Stimulated activated CD4-positive, alpha-beta T cell treated with anti-CD3 and anti-CD28 coated beads, Interleukin-15, amount 100 ng/mL, for 24 hours (primary cell): ENCODE measurements around the gene GRM4.
A peak's percentile ranks its signal among the peaks of the same experiment; 100 is the strongest.
"Not testable (repeated sequence)": the region's sequence is repeated elsewhere in the genome, so short reads cannot be mapped to it uniquely, and the experiment has no call there.

ENCODE experiments used
- DNase-seq: peaks from one replicate; pipeline ENCODE4 v3.0.0-alpha.2; 2020

GRM4 gene

DNA sequence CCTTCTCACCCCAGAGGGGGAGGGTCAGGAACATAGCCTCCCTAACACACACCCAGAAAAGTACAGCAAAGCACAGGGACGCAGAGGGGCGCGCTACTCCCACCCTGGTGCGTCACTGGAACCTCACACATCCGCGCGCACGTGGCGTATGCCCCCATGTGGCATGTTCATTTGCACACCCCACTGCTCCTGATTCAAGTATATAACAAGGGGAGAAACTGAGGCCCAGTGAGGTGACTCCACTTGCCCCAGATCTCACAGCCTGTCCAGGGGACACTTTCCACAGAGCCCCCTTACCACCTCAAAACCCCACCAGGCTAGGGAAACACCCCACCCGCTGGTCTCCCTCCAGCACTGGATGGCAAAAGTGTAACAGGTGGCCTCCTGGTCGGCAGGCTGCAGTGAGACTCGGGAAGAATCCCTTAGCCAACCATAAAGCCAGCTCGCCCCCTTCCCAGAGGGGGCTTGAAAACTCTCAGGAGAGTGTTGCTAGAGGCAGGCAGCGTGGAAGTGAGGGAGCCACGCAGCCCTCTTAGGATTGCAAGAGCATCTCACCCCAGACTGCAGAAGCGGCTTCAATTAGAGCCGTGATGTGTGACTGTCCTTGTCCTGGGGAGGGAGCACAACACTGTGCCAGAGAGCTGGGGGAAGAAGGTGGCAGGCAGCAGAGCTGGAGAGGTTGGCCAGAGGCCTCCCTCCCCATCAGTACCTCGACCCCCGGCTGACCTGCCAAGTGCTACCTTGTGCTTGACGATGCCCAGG is at the start of gene GRM4:
TSS of gene GRM4 (minus strand) at position 67 of the 762 bp plus-strand sequence. CDS start 12,591 bp downstream, outside the sequence.
- no peak for DNase-seq

DNA sequence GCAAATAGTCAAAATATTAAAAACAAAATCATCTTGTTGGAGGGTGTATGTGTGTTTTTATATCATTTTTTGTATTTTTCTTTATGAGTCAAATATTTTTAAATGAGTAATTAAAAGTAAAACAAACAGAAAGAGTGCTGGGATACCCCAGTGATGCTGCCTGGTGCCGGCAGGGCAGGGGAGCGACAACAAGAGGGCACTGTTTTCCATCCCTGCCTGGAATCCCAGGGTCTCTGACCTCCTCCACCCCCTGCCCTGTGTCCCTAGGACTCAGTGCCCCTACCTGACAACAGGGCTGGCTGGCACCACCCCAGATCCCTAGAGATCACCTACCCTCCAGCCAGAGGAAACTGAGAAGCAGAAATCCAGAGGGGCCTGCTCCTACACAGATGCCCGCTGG is 48.9 kb upstream of the GRM4 start:
- DNase-seq: no peak

- no peak for DNase-seq
Observed at GRCh38 chr6:34190504-34191122, 44.7 kb upstream of the GRM4 start.

- peak; percentile 60 for DNase-seq
Observed at GRCh38 chr6:34189806-34190503, 44.1 kb upstream of the GRM4 start.

DNA sequence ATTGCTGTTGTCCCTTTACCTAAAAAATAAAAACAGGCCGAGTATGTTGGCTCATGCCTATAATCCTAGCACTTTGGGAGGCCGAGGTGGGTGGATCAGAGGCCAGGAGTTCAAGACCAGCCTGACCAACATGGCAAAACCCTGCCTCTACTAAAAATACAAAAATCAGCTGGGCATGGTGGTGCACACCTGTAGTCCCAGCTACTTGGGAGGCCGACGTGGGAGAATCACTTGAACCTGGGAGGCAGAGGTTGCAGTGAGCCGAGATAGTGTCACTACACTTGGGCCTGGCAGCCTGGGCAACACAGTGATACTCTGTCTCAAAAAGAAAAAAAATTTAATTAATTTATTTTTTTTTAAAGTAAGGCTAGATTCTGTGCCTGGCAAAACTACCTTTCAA is 38.8 kb upstream of the GRM4 start:
- not testable (repeated sequence) for DNase-seq

GRCh38 chr6:34182751-34183531 is 37.1 kb upstream of the GRM4 start:
- DNase-seq: peak; percentile 79

GRCh38 chr6:34181908-34182307 is 36.0 kb upstream of the GRM4 start:
- DNase-seq: no peak

GRCh38 chr6:34179106-34179720 is 33.3 kb upstream of the GRM4 start:
- DNase-seq: no peak

DNA sequence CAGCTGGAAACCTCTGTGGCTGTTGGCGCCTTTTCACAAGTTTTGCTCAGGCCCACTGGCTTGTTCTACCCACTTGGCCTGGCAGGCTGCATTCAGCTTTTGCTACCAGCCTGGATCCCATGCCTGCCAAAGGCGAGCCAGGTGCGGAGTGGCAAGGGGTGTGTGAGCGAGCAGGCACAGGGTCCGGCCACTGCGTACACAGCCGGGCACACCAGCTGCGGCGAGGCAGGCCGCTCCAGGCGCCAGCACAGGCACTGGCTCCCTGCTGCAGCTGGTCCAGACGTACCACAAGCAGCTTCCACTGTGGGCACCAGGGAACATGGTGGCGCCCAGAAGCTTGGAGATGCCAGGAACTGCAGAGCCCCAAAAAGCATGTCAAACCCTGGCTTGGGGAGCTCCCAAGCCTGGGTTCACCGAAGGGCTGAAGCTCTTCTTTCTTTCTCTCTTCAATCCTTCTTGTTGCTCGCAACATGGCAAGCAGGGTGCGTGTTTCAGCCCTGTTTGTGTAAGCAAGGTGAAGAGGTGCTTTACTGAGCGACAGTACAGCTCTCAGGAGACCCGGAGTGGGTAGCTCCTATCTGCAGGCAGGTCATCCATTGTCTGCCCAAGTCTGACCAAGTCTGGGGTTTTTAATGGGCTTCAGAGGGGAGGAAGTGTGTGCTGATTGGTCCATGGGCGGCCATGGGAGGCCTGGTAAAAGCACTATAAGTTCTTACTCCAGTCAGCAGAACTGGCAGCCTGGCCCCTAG is 32.6 kb upstream of the GRM4 start:
- DNase-seq: no peak

- DNase-seq: no peak
Observed at GRCh38 chr6:34177181-34177591, 31.3 kb upstream of the GRM4 start.

GRCh38 chr6:34176261-34177031 is 30.6 kb upstream of the GRM4 start:
- no peak for DNase-seq

DNA sequence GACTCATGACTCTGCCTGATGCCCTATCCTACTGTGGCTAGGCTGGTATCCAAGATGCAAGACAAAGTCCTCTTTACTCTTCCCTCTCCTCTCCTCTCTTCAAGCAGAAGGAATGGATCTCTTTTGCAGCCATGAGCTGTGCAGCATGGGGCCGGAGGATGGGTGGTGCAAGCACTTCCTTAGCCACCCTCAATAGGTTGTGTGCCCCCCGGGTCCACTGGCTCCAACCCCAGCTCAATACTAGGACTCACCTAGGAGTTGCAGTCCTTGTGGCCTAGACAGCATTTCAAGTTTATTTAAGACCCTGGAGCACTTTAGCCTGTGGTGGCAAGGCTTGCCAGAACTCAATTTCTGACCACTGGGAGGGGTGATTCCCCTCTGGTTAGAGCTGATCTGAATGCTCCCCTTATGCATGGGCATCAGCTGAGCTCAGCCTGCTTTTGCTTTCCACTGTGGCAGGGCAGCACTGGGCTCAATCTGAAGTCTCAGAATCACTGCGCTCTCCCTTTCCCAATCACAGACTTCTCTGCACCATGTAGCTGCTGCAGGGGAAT is 29.0 kb upstream of the GRM4 start:
- no peak for DNase-seq

DNA sequence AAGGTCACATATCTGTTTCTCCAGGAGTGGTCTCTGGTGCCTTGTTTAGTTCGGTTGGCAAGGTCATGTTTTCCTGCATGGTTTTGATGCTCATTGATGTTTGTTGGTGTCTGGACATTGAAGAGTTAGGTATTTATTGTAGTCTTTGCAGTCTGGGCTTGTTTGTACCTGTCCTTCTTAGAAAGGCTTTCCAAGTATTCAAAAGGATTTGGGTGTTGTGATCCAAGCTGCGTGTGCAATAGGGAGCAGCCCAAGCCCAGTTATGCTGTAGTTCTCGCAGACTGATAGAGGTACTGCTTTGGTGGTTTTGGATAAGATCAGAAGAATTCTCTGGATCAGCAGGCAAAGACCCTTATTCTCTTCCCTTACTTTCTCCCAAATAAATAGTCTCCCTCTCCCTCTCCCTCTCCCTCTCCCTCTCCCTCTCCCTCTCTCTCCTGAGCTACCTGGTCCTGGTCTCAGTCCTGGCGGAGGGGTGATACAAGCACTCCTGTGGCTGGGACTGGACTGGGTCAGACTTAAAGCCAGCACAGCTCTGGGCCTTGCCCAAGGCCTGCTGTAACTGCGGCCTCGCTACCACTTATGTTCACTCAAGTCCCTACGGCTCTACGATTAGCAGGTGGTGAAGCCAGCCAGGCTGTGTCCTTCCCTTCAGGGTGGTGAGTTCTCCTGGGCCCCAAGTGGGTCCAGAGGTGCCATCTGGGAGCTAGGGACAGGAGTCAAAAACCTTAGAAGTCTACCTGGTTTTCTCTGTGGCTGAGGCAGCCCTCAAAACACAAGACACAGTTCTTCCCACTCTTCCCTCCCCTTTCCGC is 27.3 kb upstream of the GRM4 start:
- no peak for DNase-seq

- DNase-seq: no peak
Observed at GRCh38 chr6:34170346-34170745, 24.5 kb upstream of the GRM4 start.

DNA sequence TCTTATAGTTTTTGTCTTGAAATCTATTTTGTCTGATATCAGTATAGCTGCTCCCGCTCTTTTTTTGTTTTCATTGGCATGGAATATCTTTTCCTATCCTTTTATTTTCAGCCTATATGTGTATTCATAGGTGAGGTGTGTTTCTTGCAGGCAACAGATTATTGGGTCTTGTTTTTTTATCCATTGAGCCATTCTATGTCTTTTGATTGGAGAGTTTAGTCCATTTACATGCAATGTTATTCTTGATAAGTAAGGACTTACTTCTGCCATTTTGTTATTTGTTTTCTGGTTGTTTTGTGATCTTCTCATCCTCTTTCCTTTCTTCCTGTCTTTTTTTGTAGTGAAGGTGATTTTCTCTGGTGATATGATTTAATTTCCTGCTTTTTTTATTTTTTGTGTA is 24.0 kb upstream of the GRM4 start:
- no peak for DNase-seq

DNA sequence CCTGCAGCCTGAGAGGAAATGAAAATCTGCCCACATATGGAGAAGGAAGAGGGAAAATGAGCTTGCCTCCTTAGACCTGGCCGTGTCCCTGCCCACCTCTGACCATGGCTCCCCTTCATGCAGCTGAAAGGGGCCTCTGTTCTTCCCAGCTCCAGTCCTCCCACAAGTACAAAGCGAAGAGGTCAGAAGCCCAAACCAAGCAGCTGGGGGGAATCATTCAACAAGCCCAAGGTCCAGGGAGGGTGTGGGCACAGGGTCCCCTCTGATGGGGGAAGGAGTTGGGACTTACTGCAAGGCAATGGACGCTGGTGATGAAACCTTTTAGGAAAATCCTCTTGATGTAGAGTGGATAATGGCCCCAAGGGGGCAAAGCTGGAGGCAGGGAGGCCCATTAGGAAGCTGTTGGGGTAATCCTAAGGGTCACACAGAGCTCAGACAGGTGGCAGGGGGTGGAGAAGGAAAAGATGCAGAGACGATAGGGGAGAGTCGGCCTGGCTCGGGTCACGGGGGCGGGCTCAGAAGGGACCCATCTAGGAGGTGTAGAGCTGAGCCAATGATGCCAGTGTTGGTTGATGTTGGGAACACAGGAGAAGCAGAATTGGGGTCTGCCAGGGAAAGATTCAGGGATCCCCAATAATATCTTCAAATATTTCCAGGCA is 16.1 kb upstream of the GRM4 start:
- no peak for DNase-seq

DNA sequence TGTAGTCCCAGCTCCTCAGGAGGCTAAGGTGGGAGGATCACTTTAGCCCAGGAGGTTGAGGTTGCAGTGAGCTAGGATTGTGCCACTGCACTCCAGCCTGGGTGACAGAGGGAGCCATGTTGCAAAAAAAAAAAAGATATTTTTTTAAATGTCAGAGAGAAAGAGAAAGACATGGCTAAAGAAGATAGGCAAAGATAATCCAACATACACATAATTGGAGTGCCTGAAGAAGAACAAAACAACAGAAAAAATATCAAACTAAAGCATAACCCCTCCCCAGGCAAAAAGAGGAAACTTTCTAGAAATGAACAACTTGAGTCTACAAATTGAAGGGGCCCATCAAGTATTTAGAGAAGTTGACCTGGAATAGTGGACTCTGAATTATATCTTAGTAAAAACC is 14.0 kb upstream of the GRM4 start:
- DNase-seq: no peak

DNA sequence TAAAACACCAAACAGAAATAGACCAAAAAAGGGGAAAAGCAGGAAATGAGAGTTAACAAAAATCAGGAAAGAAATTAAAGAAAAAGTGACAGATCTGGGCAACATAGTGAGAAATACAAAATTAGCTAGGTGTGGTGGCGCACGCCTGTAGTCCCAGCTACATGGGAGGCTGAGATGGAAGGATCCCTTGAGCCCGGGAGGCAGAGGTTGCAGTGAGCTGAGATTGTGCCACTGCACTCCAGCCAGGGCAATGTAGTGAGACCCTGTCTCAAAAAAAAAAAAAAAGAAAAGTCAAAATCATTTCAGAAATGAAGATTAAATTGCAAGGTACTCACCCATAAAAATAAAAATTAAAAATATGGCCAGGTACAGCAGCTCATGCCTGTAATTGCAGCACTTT is 13.0 kb upstream of the GRM4 start:
- DNase-seq: no peak

DNA sequence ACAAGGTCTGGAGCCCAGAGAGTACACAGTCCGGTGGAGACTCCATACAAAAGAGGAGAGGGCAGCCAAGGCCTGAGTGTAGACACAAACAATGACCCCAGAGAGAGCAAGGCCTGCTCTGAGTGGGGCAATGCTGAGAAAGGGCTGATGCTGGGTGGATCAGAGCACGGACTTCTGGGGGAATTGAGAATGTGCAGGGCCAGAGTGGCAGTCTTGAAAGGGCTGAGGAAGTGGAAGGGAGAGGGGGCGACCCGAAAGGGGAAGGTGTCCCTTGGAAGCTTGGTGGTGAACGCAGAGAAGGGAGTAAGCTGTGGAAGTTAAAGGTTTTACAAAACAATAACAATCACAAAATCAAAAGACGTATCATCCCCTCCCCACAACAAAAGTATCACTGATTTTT is 12.0 kb upstream of the GRM4 start:
- no peak for DNase-seq
